Stimulated activated CD8-positive, alpha-beta memory T cell treated with anti-CD3 and anti-CD28 coated beads, Interleukin-12 subunit alpha, Interleukin-12 subunit beta, amount 100 ng/mL, for 4 hours (primary cell): ENCODE measurements around the gene SUB1.
"Not testable (repeated sequence)": the region's sequence is repeated elsewhere in the genome, so short reads cannot be mapped to it uniquely, and the experiment has no call there.

Source experiments
- DNase-seq: peaks from one replicate; pipeline ENCODE4 v3.0.0-alpha.2; 2020; ENCODE audit warnings: low read depth

Gene SUB1

DNA sequence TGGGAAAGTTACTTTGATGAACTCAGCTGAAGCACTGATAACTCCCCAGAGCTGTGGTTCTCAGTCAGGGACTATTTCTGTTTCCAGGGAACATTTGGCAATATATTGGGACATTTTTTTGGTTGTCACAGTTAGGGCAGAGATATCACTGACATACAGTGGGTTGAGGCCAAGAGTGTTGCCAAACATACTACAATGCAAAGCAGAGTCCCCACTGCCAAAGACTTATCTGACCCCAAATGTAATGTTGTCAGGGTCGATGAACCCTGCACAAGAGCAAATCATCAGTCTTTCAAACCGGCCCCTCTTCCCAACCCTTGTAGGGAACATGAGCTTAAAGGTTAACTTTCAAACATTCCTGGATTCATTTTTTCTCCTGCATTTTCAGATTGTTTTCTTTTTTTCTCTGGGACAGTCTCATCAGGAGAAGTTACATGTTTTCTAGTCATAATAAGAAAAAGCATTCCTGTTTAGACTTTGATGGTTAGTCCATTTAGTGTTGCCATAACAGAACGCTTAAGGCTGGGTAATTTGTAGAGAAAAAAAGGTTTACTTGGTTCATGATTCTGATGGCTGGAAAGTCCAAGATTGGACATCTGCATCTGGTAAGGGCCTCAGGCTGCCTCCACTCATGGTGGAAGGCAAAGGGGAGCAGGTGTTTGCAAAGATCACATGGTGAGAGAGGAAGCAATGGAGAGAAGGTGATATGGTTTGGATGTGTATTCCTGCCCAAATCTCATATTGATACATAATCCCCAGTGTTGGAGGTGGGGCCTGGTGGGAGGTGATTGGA, 18.8 kb upstream of the SUB1 start:
- DNase-seq = no peak

DNA sequence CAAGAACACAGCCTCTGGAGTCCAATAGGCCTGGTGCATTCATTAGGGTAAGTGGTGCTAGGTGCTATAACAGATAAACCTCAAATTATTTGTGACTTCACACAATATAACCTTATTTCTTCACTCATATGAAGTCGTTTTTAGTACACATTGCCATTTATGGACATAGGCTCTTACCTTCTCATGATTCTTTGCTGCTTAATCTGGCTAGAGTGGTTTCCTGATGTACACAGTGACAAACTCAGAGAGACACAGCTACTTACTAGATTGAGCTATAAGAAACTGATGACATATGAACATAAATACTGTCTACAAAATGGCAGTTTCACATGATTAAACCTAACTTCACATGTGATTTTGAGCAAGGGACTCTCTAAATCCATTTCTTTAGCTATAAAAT, 14.2 kb upstream of the SUB1 start:
- no peak for DNase-seq

DNA sequence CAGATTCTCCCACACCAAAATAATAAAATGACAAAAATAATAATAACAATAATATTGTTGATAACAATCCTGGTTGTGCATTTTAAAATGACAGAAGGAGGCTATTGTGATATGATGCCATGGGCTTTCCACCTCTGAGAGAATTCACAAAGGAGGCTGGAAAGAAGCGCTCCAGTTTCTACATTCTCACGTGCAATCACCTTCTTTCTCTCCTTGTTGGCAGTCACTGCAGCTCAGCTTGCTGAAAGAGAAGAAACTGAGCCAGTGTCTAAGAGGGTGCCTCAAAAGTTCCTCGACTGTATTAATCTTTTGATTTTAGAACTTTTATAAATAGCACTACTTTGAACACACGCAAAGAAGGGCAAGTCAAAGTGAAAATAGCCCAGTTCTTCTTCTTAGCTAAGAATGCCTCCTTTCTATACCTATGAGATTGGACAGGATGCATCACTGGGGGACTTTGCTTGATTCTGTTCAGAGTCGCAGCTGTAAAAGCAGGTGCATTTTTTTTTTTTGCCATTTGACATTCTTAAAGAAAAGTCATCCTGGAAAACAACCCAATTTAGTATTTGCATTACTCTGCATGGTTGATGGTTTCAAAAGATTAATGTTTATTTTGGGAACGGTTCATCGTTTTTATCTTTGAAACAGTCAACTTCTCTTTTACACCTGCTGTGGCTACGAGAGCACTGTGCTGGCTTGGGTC, 12.4 kb upstream of the SUB1 start:
- DNase-seq = no peak

DNA sequence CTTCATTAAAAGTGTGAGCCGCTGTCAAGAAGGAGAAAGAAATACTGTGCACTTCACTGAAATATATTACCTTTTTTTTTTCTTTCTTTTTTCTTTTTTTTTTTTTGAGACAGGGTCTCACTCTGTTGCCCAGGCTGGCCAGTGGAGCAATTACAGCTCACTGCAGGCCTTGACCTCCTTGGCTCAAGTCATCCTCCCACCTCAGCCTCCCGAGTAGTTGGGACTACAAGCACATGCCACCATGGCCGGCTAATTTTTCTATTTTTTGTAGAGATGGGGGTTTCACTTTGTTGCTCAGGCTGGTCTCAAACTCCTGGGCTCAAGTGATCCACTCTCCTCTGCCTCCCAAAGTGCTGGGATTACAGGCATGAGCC, 11.9 kb upstream of the SUB1 start:
- not testable (repeated sequence) for DNase-seq

DNA sequence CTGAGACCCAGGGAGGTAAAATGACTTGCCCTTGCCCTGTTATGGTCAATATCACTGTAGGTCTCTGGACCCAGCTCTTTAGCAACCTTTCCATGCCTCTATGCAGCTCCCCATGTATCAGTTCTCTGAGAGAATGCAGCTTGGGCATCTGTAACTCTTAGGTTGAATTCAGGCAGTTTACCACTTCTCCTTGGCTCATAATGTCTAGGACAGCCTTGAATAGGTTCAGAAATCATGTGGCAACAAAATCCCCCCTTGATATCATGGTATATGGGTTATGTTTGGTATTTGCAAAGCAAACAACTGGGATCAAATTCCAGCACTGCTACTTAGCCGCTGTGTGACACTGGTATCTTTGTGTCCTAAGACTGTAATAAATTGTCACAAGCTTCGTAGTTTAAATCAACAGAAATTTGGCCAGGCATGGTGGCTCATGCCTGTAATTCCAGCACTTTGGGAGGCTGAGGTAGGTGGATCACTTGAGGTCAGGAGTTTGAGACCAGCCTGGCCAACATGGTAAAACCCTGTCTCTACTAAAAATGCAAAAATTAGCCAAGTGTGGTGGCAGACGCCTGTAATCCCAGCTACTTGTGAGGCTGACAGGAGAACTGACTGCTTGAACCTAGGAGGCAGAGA, 10.7 kb upstream of the SUB1 start:
- no peak for DNase-seq

DNA sequence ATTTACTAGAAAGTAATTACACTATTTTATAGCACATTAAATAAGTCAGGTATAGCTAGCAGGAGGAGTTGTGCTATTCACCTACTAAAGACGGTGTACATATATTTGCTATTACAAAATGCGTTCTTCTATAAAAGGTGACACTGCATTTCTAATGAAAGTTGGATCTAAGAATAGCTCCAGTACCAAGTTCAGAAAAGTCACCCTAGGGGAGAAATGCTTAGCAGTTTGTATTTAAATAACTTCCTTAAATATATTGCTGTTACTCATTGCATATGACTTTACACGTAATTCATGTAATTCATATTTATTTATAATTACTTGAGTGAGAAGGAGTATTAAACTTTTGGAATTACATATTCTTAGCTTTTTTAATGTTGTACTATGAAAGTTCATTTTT, 7.0 kb upstream of the SUB1 start:
- no peak for DNase-seq

DNA sequence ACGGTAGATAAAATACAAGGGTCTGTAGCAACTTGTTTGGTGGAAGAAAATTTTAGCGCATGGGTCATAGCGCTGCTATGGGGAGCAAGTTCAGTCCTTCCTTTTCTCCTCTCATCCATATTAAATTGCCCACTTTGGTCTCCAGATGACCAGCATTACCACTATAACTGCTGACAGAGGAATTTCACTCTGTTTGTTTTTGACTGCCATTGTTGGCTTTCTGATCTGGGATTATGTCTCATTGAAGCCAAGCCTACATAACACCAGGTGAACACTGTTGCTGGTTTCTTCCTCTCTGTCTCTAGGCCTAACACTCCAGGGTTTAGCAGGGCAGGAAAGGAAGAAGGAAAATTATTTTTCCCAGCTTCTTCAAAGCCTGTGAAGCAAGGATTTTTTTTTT, 6.6 kb upstream of the SUB1 start:
- DNase-seq = no peak

DNA sequence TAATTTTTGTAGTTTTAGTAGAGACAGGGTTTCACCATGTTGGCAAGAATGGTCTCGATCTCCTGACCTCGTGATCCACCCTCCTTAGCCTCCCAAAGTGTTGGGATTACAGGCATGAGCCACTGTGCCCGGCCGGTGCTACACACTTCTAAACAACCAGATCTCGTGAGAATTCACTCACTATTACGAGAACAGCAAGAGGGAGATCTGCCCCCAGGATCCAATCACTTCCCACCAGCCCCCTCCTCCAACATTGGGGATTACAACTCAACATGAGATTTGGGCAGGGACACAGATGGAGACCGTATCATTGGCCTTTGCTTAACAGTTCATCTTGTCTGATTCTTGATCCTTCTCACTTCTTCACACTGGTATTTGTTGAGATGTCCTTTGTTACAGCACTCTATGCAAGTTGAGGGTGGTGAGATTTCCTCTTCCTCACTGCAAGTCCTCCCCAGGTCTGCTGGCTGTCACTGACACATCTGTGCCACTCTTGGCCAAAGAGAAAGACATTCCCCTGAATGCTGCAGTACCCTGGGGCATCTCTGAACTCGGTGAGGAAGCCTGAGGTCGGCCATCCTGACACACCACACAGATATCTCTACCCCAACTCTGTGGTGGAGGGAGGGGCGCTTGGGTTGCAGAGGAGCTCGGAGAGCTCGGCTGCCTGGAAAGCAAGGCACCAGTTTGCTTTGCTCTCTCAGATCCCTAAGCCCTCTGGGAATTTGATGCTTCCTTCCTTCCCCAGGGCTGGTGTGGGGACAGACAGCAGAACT, 4.2 kb upstream of the SUB1 start:
- no peak for DNase-seq

DNA sequence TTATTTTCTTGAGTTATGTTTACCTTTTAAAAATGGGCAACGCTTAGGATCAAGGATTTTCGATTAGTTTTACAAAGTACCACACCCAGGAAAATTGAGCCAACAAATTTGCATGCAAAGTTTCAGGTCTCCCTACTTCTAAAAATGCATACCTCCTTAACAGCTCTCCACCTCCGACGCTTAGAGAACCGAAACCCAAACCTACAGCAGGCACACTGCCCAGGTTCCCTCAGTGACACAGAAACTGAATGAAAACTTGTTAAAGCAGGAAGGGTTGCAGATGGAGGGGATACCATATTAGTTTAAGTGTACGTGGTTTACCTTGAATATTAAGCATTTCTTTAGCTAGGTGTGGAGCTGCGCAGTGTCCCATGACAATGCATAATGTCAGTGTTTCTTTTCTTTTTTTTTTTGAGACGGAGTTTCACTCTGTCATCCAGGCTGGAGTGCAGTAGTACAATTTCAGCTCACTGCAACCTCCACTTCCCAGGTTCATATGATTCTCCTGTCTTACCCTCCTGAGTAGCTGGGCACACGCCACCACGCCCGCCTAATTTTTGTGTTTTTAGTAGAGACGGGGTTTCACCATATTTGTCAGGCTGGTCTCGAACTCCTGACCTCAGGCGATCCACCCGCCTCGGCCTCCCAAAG, 1.6 kb upstream of the SUB1 start:
- no peak for DNase-seq

DNA sequence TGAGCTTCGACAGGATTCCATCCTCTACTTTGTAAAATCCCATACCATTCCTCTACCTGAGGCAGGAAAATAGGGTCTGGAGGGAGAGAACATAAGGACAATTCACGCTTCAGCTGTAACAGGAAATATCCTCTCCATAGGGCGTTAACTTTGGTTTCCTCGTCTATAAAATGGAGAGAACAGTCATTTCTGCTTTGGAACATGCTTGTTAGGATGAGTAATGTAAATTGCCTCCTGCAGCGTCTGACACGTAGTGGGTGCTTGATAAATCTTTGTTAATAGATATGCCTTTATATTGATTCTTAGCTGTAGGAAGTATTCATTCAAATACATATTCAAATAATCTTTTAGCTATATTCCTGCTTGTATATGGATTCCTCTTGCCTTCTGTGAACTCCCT, 711 bp upstream of the SUB1 start:
- DNase-seq = no peak

DNA sequence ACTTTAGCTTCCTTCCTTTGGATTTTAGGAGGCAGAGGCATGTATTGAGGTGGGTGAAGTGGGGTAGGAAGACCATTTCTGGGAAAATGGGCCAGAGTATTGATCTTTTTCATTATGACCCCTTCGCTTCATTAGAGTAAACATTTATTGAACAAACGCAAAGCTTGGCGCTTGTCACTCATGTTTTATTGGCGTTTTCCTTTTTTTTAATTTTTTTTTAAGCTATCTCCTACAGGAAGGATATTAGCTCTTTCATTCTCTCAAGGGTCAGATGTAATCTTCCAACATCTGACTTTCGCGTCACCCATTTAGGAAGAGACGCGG, 273 bp upstream of the SUB1 start:
- DNase-seq = no peak

DNA sequence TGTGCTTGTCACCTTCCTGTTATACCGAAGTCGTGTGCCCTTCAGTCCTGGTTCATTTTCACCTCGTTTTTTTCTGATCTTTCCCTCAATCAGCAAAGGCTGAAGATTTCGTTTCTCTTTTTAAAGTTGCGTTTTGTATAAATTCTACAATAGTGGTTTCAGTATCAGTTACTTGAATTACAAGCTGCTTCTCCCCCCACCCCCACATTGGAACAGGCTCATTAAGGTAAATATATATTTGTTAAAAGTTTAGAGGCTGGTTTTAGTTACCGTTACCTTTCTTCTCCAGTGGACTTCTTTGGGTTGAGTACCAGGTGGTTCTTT, 881 bp downstream of the SUB1 start:
- no peak for DNase-seq

DNA sequence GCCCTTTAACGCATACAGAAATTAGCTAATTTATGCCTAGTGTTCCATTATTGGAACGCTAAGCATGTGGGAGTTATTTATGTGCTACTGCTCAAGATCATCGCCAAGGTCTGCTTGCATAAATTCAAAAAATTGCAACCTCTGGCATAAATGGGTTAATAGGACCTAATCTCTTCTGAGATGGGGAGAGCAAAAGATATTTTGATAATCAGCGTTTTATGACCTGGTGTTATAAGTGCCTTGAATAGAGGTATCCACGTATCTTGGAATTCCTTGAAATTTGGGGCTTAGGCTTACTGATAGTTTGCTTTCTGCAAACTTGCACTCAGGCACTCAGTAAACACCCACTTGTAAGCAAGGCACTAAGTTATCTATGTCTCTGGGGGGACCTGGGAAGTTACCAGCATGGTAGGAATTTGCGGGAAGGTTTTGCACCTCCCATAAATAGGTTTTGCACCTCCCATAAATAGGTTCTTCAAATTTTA, 1.8 kb downstream of the SUB1 start:
- DNase-seq = no peak

DNA sequence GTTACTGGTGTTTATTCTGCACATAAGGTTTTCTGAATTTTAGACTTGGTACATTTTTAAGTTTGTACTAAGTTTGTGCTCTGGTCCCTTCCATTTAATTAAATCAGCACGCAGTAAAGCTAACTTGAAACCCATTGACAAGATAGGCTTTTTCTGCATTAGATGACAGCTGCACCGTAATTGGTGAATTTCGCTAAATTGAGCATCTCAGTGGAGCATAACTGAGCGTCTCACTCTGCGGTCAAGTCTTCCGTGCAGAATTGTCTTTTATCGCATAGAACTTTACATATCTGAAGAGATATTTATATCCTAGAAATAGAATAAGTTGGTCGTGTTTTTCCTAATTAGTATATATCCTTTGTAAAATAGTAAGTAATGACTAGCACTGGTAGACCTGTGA, 4.1 kb downstream of the SUB1 start:
- no peak for DNase-seq

DNA sequence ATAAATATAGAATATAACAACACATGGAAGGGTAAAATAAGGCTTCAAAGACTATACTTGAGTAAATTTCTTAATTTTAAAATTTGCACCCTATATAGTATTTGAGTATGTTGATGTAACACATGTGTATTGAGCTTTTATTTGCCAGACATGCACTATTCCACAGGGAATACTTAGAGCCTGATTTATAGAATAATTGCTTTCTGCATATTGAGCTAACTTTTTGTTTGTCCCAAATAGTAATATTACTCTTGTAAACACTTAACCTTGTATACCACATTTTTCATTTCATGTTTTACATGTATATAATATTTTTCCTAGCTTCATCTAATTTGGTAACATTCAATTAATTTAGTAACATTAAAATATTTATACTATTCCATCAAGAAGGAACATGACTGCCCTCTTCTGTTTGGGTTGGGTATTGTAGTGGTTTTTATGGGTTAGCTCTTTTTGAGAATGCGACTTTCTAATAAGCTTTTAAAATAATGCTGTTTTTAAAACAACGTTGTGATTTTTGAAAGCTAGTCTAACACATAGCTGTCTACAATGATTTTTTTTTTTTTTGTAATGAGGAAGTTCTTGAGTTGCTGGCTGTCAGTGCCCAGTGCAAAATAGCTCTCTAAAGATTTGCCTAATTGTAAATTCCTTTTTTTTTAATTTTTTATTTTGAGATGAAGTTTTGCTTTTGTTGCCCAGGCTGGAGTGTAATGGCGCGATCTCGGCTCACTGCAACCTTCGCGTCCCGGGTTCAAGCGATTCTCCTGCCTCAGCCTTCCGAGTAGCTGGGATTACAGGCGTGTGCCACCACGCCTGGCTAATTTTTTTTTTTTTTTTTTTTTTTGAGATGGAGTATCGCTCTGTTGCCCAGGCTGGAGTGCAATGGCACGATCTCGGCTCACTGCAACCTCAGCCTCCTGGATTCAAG, 4.8 kb downstream of the SUB1 start:
- no peak for DNase-seq

DNA sequence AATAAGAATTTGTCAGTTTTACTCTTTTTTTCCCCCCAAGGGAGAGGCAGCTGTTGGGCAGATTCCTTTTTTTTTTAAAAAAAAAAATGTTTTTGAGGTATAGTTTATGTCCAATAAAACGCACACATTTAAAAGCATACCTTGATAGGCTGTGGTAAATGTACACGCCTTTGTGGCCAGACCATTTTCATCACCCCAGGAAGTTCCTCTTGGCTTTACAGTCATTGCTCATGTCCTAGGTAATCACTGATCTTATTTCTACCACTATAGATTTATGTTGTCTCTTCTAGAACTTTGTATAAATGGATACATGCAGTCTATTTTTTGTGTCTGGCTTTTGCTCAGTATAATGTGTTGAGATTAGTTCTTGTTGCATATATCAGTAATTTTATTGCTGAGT, 9.8 kb downstream of the SUB1 start:
- DNase-seq = no peak

DNA sequence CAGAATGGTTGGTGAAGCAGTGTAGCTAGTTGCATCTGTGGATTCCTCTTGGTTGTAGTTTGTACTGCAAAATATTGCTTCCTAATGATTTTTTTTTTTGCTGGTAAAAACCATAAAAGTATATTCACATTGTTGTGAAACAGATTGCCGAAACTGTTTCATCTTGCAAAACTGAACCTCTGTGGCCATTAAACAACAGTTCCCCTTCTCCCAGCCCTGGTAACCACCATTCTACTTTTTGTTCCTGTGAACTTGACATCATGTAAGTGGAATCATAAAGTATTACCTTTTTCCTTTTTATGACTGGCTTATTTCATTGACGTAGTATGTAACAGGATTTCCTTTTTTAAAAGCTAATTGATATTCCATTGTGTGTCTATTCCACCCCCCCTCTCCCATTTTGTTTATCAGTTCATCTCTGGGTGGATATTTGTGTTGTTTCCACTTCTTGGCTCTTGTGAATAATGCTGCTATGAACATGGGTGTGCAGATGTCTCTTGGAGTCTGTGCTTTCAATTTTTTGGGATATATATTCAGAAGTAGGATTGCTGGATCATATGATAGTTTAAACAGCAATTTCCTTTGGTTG, 11.8 kb downstream of the SUB1 start:
- DNase-seq = no peak

DNA sequence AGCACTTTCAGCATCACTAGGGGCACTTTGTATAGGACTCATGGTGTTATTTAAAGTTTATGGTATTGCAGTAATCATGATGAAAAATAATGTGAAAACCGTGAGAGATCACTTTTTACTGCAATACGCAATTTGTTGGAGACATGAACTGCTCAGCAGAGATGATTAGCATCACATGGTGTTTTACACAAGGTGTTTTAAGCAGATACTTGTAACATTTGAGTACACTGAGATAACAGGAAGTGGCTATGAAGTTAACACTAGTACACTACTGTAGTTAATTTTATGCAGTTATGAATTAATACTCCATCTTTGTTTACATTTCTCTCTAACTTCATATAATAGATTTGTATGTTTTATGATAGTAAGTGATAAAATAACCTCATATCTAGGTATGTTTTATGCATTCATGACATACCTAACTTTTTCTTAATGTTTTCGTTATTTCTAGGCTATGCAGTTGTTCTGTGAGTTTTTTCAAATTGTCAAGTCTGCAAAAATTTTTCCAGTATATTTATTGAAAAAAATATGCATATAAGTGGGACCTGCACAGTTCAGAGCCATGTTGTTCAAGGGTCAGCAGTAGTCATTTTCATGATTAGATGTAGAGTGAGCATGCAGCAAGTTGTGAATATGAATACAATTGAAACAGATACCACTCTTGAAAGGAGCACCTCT, 13.0 kb downstream of the SUB1 start:
- DNase-seq = no peak

DNA sequence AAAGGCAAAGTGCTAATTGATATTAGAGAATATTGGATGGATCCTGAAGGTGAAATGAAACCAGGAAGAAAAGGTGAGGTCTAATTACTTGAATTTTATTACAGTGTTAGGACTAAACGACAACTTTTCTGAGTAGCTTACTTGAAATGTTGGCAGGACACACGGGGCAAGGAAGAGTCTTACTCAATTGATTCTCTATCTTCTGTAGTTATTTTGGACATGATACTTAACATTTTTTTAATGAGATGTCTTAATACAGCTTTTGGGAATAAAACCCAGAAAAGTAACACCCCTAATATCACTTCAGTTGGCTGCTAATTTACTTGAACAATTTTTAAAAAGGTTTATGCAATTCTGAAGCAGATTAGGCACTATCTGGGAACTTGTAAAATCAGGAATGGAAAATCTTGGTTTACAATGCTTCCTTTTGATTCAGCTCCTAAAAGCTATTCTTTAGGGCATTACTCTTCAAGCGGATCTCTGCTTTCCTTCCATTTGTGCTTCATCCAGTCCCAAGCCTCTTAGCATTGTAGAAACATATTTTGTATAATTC, 13.7 kb downstream of the SUB1 start:
- no peak for DNase-seq

DNA sequence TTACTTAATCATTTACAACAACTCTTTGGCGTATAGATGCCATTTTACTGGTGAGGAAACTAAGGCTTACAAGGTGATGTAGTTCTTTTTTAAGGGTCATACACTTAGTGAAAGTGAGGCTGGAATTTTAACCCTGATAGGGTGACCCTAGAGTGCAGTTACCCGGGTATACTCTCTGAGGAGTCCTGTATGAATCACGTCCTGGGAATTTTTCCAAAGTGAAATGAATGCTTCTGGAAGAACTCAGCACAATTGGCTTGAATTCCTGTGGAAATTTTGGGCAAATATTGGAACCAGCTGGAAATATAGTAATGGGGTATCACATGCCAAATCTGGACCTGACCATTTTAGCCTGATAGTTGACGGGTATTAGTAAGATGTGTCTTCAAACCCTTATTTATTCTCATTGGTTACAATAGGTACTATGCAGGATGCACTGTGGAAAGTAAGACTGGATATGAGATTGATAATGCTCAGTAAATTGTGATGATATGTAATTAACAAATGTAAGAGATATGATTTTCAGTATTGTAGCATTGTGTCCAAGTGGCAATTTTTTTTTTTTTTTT, 14.8 kb downstream of the SUB1 start:
- DNase-seq = no peak
